ENCODE measurements around the gene ELN.

DNA sequence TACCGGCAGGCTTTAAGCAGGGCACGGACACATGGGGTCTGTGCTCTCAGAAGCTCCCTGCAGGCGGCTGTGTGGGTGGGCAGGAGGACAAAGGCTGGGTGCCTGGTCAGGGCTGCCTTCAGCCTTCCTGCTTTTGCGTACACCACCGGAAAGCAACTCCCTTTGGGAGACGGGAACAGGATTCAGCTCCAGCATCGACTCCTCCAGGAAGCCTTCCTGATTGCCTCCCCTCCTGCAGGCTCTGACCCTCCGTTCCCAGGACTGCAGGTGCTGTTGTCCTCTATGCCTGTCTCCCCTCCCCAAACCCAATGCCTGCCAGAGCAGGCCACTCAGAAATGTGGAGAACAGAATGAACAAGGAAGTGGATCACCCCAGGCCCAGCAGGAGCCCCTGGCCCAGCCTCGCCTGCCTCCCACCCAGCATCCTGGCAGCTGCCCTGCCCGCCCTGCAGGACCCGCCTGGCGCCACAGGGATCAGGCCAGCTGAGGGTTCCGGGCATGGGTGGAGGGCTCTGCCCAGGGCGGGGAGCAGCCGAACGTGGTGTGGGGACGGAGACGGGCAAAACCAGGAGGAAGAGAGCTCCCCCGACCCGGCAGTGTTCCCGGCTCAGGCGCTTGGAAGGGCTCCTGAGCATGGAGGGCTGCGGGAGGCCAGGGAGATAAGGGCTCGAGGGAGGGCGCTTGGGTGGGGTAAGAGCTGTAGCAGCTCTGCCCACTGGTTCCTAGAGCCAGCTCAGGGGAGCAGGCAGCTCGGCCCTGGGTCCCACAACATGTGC lies 6.2 kb upstream of the ELN start:
- TF ChIP-seq, protein P1, sequence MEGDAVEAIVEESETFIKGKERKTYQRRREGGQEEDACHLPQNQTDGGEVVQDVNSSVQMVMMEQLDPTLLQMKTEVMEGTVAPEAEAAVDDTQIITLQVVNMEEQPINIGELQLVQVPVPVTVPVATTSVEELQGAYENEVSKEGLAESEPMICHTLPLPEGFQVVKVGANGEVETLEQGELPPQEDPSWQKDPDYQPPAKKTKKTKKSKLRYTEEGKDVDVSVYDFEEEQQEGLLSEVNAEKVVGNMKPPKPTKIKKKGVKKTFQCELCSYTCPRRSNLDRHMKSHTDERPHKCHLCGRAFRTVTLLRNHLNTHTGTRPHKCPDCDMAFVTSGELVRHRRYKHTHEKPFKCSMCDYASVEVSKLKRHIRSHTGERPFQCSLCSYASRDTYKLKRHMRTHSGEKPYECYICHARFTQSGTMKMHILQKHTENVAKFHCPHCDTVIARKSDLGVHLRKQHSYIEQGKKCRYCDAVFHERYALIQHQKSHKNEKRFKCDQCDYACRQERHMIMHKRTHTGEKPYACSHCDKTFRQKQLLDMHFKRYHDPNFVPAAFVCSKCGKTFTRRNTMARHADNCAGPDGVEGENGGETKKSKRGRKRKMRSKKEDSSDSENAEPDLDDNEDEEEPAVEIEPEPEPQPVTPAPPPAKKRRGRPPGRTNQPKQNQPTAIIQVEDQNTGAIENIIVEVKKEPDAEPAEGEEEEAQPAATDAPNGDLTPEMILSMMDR (IDR thresholded peaks at IDR 0.05; ENCODE audit: low read depth, low read length, poor library complexity, severe bottlenecking): no peak
- no peak for TF ChIP-seq EZH2phosphoT487 (IDR thresholded peaks at IDR 0.05; ENCODE audit: borderline replicate concordance, low read length)
